HL-60/S4 treated with retinoic acid at 250 ng/mL for 4 days and 3 days (cell line): ENCODE measurements around the gene PRDM10.

Source experiments
- in situ Hi-C: fragments of 300-500 bp; cut with MboI; formaldehyde crosslinking; loops from 2 replicates; pipeline ENCODE4 v1.7.0; 2022; ENCODE audit warnings: low sequenced_read_pairs

PRDM10 gene

GRCh38 chr11:130008326-130008725 is 5.7 kb upstream of the PRDM10 start:
- in situ Hi-C loops, result no loop called here

DNA sequence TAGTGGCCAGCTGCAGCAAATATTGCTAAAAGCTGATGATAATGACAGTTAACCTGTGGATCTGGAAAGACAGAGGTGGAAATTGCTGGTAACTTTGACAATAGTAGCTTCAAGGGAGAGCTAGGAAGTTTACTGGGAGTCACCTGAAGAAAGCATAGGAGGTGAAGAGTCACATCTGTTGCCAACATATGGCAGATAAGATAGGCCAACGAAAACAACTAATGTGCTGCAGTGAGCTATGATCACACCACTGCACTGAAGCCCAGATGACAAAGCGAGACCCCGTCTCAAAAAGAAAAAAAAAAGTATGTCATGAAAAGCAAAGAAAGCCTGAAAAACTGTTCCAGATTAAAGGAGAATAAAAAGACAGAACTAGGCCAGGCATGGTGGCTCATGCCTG is 4.3 kb upstream of the PRDM10 start:
- in situ Hi-C loops, result no loop called here

DNA sequence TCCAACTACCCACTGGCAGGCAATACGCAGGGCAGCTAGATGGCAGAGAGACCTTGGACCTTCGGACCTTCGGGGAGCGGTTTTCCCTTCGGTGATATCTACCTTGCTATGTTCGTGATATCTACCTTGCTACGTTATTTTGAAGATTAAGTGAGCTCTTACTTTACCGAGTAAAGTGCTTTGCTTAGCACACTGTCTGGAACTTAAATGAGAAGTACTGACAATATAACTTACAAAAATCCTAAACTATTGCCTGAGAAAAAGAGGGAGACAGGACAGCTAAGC is 1.0 kb upstream of the PRDM10 start:
- in situ Hi-C loops, result no loop called here

GRCh38 chr11:130002846-130003716 is 446 bp upstream of the PRDM10 start:
- in situ Hi-C loops, result no loop called here

- in situ Hi-C loops, result no loop called here
These were observed 929 bp downstream of the PRDM10 start for GRCh38 chr11:130001461-130002351.

DNA sequence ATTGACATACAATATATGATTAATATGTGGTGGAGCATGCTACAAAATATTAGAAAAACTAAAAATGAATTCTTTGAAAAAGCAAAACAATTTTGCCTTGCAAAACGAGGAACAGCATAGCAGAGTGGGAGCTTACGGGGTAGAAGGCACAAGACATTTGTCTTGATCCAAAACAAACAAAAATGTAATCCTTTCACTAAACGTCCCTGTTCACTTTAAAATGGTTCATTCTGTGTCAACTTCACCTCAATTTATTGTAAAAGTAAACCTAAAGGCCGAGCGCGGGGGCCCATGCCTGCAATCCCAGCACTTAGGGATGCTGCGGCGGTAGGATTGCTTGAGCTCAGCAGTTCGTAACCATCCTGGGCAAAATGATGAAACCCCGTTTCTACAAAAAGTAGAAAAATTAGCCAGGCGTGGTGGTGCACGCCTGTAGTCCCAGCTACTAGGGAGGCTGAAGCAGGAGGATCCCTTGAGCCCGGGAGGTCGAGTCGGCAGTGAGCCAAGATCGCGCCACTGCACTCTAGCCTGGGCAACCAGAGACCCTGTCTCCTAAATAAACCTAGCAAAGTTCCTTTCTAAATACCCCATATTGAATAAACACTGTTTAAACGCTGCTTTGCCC is 2.0 kb downstream of the PRDM10 start:
- in situ Hi-C loops, result no loop called here

DNA sequence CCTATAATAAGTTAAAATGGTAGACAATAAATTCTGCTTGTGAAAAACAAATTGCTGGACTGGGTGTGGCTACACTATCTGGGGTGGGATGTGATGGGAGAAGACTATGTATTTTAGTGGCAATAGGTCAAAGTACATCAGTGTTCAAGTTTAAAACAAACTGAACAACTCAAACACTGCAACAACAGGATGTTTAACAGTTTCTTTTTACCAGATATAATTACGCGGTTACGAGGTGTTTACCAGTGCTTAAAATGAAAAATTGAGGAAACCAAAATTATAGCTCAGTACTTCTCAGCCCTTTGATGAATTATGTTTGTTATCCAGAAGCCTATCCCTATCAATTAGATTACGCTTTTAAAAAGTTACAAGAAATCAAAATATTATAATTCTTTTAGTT is 3.2 kb downstream of the PRDM10 start:
- in situ Hi-C loops, result no loop called here

GRCh38 chr11:129998905-129999304 is 3.7 kb downstream of the PRDM10 start:
- in situ Hi-C loops, result no loop called here

DNA sequence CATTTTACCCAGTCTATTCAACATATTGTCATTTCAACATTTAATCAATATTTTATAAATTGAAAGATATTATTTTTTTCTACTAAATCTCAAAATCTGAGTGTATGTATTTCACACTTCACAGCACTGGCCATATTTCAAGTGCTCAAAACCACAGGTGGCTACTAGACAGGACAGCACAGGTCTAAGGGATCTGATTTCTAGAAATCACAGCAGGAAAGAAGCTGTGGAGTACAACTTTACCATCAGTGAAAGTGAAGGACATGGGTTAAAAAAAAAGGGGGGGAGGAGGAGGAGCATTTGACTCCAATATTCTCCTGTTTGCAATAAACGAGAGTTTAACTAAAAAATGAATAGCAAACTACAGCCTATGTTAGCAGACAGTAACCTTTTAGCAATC is 4.5 kb downstream of the PRDM10 start:
- in situ Hi-C loops, result no loop called here

- in situ Hi-C loops, result no loop called here
These were observed 5.1 kb downstream of the PRDM10 start for GRCh38 chr11:129997513-129997912.

GRCh38 chr11:129996113-129996870 is 6.3 kb downstream of the PRDM10 start:
- in situ Hi-C loops, result no loop called here

DNA sequence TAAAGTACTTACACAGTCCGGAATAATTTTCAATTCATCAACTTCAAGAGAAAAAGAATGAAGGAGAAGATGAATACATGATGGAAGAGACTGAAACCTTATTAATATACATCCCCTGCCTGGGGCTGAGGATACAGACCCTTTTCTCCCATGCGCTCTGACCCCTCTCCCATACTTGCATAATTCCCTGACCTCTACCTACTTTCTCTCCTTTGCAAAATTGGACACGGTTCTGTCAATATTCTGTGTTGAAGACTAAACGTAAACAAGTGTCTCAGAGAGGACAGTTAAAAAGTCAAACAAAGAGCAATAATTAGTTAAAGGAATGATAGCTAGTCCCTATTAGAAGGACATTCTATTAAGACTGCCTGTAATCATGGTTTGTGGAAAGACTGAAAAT is 7.5 kb downstream of the PRDM10 start:
- in situ Hi-C loops, result no loop called here

DNA sequence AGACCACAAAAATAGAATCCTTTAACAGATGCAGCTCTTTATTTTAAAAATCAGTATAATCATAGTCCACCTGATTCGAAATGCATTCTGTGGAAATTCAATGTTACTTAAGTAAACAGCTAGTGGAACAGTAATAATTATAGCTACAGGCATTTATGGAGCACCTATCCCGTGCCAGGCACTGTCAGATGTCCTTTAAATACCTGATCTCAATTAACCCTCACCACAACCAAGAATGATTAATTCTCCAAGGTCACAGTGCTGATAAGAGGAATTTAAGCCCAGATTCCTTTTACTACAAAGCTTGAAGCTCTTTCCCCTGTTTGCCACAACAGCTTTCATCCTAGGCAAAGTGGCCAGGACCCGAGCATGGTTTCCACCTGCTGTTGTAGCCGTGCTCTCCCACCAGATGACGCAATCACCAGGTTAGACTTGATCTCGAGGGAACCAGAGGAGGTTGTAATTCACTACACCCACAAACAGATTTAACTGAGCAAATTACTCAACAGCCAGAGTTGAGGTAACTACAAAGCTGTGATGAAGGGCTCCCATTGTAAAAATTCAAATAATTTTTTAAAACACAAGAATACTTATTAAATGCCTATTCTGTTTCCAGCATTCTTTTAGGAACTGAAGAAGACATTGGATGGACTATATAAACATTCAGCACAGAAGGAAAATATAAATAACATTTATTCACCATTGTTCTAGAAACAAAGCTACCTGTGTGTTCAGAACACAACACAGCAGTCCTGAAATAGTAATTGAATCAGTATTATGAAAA is 10.3 kb downstream of the PRDM10 start:
- in situ Hi-C loops, result no loop called here

- in situ Hi-C loops, result no loop called here
These were observed 13.4 kb downstream of the PRDM10 start for GRCh38 chr11:129989149-129989813.

DNA sequence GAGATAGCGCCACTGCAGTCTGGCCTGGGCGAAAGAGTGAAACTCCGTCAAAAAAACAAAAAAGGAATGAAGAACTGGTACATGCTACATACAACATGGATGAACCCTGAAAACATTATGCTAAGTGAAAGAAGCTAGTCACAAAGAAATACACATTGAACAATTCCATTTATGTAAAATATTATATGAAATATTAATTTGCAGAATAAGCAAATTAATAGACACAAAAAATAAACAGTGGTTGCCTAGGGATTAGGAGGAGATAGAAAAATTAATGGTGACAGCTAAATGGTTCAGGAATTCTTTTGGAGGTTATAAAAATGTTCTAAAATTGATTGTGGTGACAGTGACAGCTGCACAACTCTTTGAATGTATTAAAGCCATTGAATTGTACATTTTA is 14.7 kb downstream of the PRDM10 start:
- in situ Hi-C loops, result no loop called here

DNA sequence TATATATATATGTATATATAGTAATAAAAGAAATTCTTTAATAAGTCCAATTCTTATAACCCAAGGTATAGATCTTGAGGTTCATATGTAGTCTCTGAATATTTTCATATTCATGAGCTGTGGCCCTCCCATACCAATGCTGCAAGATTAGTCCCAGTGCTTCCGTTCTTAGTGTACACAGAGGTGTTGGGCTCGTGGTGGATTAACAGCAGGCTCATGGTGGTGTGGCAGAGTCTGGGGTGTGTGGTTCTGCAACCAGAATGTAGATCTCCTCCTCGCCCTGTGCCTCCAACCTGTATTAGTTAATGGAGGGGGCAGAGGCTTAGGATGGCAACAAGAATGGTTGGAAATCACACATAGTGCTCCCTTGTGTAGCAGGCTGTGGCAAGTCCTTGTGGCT is 16.8 kb downstream of the PRDM10 start:
- in situ Hi-C loops, result no loop called here

GRCh38 chr11:129980086-129980485 is 22.5 kb downstream of the PRDM10 start:
- in situ Hi-C loops, result no loop called here

- in situ Hi-C loops, result no loop called here
These were observed 23.5 kb downstream of the PRDM10 start for GRCh38 chr11:129979046-129979605.

- in situ Hi-C loops, result no loop called here
These were observed 24.2 kb downstream of the PRDM10 start for GRCh38 chr11:129978447-129978846.
